PC-9 (cell line): ENCODE data around the gene JAK1. TPM values are rescaled to one million over a fixed set of nuclear protein-coding genes. Genes with fewer than 3 reads are reported as not detected.

ENCODE experiments used
- BruUV-seq: library from RNA; stranded (reverse); fragments of 400-500 nt; replicated peaks from 2 replicates; lab custom pipeline; 2021; lab: Mats Ljungman, UMichigan
- CTCF ChIA-PET: fragments of 300-600 bp; sonication (Branson Sonifier 250); formaldehyde crosslinking; loops from one replicate; lab custom pipeline; 2022; ENCODE audit warnings: antibody characterized with exemption; lab: Charles Lee
- POLR2A ChIA-PET: fragments of 300-600 bp; sonication (Branson Sonifier 250); formaldehyde crosslinking; loops from one replicate; lab custom pipeline; 2022; ENCODE audit warnings: antibody characterized with exemption; ENCODE audit not compliant: unreplicated experiment; lab: Charles Lee
- DNase-seq, 2 experiments: peaks; one replicate each; pipeline versions ENCODE4 v3.0.0 to v3.0.0-alpha.2; 2015 to 2022; ENCODE audit warnings: mixed read lengths in 1 of 2
- H2AFZ ChIP-seq: fragments of 200-600 bp; sonication (generic); 2 replicates; pipeline ENCODE4 v1.8.1; 2017; ENCODE audit warnings: antibody characterized with exemption
- H3F3A ChIP-seq: fragments of 200-600 bp; sonication (generic); 2 replicates; pipeline ENCODE4 v1.8.1; 2017; ENCODE audit warnings: antibody characterized with exemption, mild to moderate bottlenecking, low read depth; ENCODE audit not compliant: insufficient read depth
- H3K27ac ChIP-seq: fragments of 200-600 bp; sonication (generic); 2 replicates; pipeline ENCODE4 v1.6.1; 2016; ENCODE audit warnings: mixed run types
- H3K27me3 ChIP-seq: fragments of 200-600 bp; sonication (generic); 2 replicates; pipeline ENCODE4 v1.6.1; 2016; ENCODE audit warnings: low read depth, mixed run types; ENCODE audit not compliant: insufficient read depth
- H3K36me3 ChIP-seq: fragments of 200-600 bp; sonication (generic); 2 replicates; pipeline ENCODE4 v1.6.1; 2016; ENCODE audit warnings: low read depth, mixed run types
- H3K4me1 ChIP-seq: fragments of 200-600 bp; sonication (generic); replicated peaks from 2 replicates; pipeline ENCODE4 v1.6.1; 2016; ENCODE audit warnings: mixed run types; ENCODE audit not compliant: insufficient read depth
- H3K4me2 ChIP-seq: fragments of 200-600 bp; sonication (generic); 2 replicates; pipeline ENCODE4 v1.6.1; 2017; ENCODE audit warnings: mixed run types
- H3K4me3 ChIP-seq: fragments of 200-600 bp; sonication (generic); 2 replicates; pipeline ENCODE4 v1.6.1; 2016; ENCODE audit warnings: mixed run types
- H3K79me2 ChIP-seq: fragments of 200-600 bp; sonication (generic); 2 replicates; pipeline ENCODE4 v1.6.1; 2017; ENCODE audit warnings: low read depth, mixed run types
- H3K9me2 ChIP-seq: fragments of 200-600 bp; sonication (generic); 2 replicates; pipeline ENCODE4 v1.8.1; 2017; ENCODE audit warnings: mild to moderate bottlenecking; ENCODE audit not compliant: insufficient read depth
- H3K9me3 ChIP-seq: fragments of 200-600 bp; sonication (generic); 2 replicates; pipeline ENCODE4 v1.8.1; 2016; ENCODE audit warnings: low read depth; ENCODE audit not compliant: insufficient read depth
- H4K20me1 ChIP-seq: fragments of 200-600 bp; sonication (generic); 2 replicates; pipeline ENCODE4 v1.8.1; 2017; ENCODE audit not compliant: insufficient read depth
- CTCF ChIP-seq: fragments of 200-600 bp; sonication (generic); conservative IDR thresholded peaks from 2 replicates; pipeline ENCODE4 v1.6.1; 2017; ENCODE audit warnings: mixed run types, antibody characterized with exemption, mild to moderate bottlenecking, moderate library complexity
- EZH2 ChIP-seq: fragments of 200-600 bp; sonication (generic); IDR thresholded peaks from 2 replicates; pipeline ENCODE4 v1.8.0; 2017; ENCODE audit warnings: antibody characterized with exemption, low read depth
- intact Hi-C: fragments of 100-400 bp; cut with micrococcal nuclease; formaldehyde crosslinking; loops from one replicate; pipeline ENCODE4 v1.10.0; 2022; ENCODE audit not compliant: unreplicated experiment
- total RNA-seq: library from RNA; stranded (reverse); gene quantifications from 2 replicates; pipeline ENCODE4 v1.2.3, GENCODE V29; 2021

JAK1 gene
- total RNA-seq, 1 experiment from 2014 or later: 88.5 TPM

DNA sequence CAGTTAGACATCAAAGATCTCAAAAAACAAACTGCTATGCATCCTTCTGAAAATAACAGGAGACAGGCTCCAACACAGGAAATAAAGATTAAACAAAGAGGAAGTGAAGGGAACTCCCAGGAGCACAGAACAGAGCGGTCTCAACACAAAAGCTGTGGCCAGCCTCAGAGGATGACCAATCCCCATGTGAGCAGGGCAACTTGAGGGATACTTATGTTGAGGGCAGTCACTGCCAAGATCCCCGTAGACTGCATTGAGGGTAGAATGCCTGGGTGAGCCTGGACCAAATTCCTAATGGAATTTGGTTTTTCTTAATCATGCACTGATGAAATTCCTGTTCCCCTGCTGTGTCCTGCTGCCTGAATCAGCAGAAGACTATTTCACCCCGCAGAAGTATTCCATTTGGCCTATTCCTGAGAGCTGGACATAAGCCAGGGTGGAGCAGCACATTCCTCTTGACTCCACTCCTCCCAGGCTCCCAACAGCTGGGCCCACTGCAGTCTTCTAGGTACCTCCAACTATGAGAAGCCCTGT lies 49.0 kb downstream of the JAK1 start:
- intact Hi-C loops: loop anchor here (1.0 to 2.0 kb wide), 2 partner anchors 19 to 49 kb away; partner anchors contain the start of gene JAK1
- Histone ChIP-seq H3F3A (peaks cover 32% of the 10 kb centered on the region), H3K9me2 (no peaks in the 10 kb centered on the region), H3K4me2 (peak overlapping the region; percentile 45), H3K79me2 (peaks cover 72% of the 10 kb centered on the region), H3K27me3 (no peaks in the 10 kb centered on the region), H2AFZ (no peak overlapping the region), H3K4me1 (peaks cover 56% of the 10 kb centered on the region), H3K9me3 (no peaks in the 10 kb centered on the region), H3K27ac (peak overlapping the region; percentile 49), H4K20me1 (no peaks in the 10 kb centered on the region), H3K4me3 (peak overlapping the region; percentile 4; the same call in 1 of the 2 replicates), H3K36me3 (no peaks in the 10 kb centered on the region)
- CTCF ChIA-PET: no interaction called here
- POLR2A ChIA-PET: interaction anchor here (0.6 kb wide), 1 partner anchor 24 kb away, joined by 4 read pairs; no protein-coding TSS in a partner anchor
- TF ChIP-seq CTCF (no peak), EZH2 (no peak)
- no TSS peak for BruUV-seq
- peak; percentile 74 to 86 for DNase-seq

GRCh38 chr1:64915381-64916274 lies 50.7 kb downstream of the JAK1 start:
- Histone ChIP-seq H3F3A (peaks cover 16% of the 10 kb centered on the region), H2AFZ (no peak overlapping the region), H3K36me3 (no peaks in the 10 kb centered on the region), H3K4me3 (no peak overlapping the region), H3K79me2 (peaks cover 74% of the 10 kb centered on the region), H3K9me2 (no peaks in the 10 kb centered on the region), H3K27ac (peak overlapping the region; percentile 49), H3K27me3 (no peaks in the 10 kb centered on the region), H3K9me3 (no peaks in the 10 kb centered on the region), H4K20me1 (no peaks in the 10 kb centered on the region), H3K4me2 (peak overlapping the region; percentile 48), H3K4me1 (peaks cover 50% of the 10 kb centered on the region)
- no peak for TF ChIP-seq CTCF
- no peak for TF ChIP-seq EZH2
- POLR2A ChIA-PET: interaction anchor here (0.7 to 1.0 kb wide), 2 partner anchors 12 to 158 kb away, joined by 3 to 4 read pairs; no protein-coding TSS in a partner anchor
- BruUV-seq: no TSS peak
- intact Hi-C loops: loop anchor here (2.0 kb wide), 1 partner anchor 51 kb away; the partner anchor contains the start of gene JAK1
- CTCF ChIA-PET: interaction anchor here (0.6 to 0.8 kb wide), 2 partner anchors 105 kb away, joined by 3 read pairs; no protein-coding TSS in a partner anchor
- DNase-seq: peak; percentile 49 to 93

- H3K79me2 ChIP-seq: peaks cover 75% of the 10 kb centered on the region
- CTCF ChIA-PET: no interaction called here
These were observed 52.9 kb downstream of the JAK1 start for GRCh38 chr1:64913361-64914015.

More at GRCh38 chr1:64913361-64914015, 52.9 kb downstream of the JAK1 start:
- Histone ChIP-seq H3K36me3 (no peaks in the 10 kb centered on the region), H3K4me3 (no peak overlapping the region), H3K27ac (no peak overlapping the region), H2AFZ (no peak overlapping the region), H3K27me3 (no peaks in the 10 kb centered on the region), H3K9me2 (no peaks in the 10 kb centered on the region), H3K4me2 (no peak overlapping the region), H4K20me1 (no peaks in the 10 kb centered on the region), H3F3A (peaks cover 15% of the 10 kb centered on the region), H3K9me3 (no peaks in the 10 kb centered on the region), H3K4me1 (peaks cover 52% of the 10 kb centered on the region)
- BruUV-seq: no TSS peak
- POLR2A ChIA-PET: no interaction called here
- intact Hi-C loops: no loop called here
- no peak for TF ChIP-seq EZH2
- DNase-seq: no peak
